Kidney epithelial cell (primary cell): ENCODE measurements around the gene EBPL. TPM values are rescaled to one million over a fixed set of nuclear protein-coding genes. Genes with fewer than 3 reads are reported as not detected.
A peak's percentile ranks its signal among the peaks of the same experiment; 100 is the strongest.

Source experiments
- DNase-seq: peaks from one replicate; pipeline ENCODE4 v3.0.0-alpha.2; 2010; ENCODE audit warnings: low read depth
- H3K27me3 ChIP-seq: 2 replicates; pipeline ENCODE4 v1.6.0; 2011; ENCODE audit warnings: low read length; ENCODE audit not compliant: control insufficient read depth, insufficient read depth
- H3K36me3 ChIP-seq: 2 replicates; pipeline ENCODE4 v1.5.1; 2011; ENCODE audit warnings: low read length; ENCODE audit not compliant: control insufficient read depth, insufficient read depth
- H3K4me3 ChIP-seq: 2 replicates; pipeline ENCODE4 v1.5.1; 2011; ENCODE audit warnings: low read depth, mild to moderate bottlenecking, control low read depth, low read length
- total RNA-seq: library from RNA; depleted of rRNA; stranded (reverse); fragments of >200 nt; gene quantifications from 2 replicates; pipeline ENCODE4 v1.2.3, GENCODE V29; 2015
- TF ChIP-seq, protein P1 (sequence below): IDR thresholded peaks from 2 replicates; pipeline ENCODE4 v1.5.1; 2011; ENCODE audit warnings: mild to moderate bottlenecking, moderate library complexity, low read length, control low read depth, inconsistent platforms; ENCODE audit not compliant: insufficient read depth, poor library complexity, severe bottlenecking

The EBPL gene
- total RNA-seq: 51.7 and 67.2 TPM in 2 replicates

DNA sequence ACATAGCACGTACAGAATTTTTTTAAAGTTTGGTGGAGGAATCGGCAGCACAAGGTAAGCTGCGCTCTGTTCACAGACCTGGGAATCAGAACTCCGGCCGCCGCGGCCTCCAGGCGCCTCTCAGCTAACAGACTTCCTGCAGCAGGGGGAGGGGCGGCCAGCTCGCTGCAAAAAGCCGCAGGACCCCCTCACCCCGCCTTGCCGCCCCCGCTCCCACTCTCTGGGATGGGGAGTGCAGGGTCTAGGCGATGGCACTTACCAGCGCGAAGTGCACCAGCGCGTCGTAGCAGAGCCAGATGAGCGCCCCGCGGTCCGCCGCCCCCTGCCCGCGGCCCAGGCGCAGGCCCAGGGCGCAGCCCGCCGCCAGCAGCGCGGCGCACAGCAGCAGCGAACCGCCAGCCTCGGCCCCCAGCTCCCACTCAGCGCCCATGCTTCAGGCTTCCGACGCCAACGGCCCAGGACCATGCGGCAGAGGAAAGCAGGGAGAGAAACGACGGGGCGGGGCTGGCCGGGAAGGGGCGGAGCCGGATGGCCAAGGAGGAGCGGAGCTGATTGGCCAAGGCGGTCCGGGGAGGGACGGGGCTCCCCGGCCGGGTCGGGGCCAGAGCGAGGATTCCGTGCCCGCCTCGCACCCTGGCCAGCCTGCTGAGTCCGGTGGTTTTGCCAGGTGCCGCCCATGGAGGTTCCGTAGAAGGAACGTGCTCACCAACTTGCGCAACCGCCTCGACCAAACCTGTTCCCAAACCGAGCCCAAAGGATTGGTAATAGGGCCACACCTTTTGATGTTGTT is at the start of gene EBPL:
Gene EBPL, minus strand, starts transcription at position 492 of the 790 bp plus-strand sequence. Its CDS starts 62 bp downstream, at position 430.
- Histone ChIP-seq H3K27me3 (no peaks in the 10 kb centered on the region), H3K4me3 (peak within 1 kb of the TSS; percentile 68), H3K36me3 (no peaks in the 10 kb centered on the region)
- DNase-seq: peak; percentile 44
- TF ChIP-seq, protein P1, sequence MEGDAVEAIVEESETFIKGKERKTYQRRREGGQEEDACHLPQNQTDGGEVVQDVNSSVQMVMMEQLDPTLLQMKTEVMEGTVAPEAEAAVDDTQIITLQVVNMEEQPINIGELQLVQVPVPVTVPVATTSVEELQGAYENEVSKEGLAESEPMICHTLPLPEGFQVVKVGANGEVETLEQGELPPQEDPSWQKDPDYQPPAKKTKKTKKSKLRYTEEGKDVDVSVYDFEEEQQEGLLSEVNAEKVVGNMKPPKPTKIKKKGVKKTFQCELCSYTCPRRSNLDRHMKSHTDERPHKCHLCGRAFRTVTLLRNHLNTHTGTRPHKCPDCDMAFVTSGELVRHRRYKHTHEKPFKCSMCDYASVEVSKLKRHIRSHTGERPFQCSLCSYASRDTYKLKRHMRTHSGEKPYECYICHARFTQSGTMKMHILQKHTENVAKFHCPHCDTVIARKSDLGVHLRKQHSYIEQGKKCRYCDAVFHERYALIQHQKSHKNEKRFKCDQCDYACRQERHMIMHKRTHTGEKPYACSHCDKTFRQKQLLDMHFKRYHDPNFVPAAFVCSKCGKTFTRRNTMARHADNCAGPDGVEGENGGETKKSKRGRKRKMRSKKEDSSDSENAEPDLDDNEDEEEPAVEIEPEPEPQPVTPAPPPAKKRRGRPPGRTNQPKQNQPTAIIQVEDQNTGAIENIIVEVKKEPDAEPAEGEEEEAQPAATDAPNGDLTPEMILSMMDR: no peak

GRCh38 chr13:49740870-49741269 is 49.6 kb upstream of the EBPL start:
- TF ChIP-seq, protein P1: no peak
- H3K4me3 ChIP-seq: no peak overlapping the region
- no peak for DNase-seq
- no peaks in the 10 kb centered on the region for H3K36me3 ChIP-seq
- H3K27me3 ChIP-seq: no peaks in the 10 kb centered on the region

DNA sequence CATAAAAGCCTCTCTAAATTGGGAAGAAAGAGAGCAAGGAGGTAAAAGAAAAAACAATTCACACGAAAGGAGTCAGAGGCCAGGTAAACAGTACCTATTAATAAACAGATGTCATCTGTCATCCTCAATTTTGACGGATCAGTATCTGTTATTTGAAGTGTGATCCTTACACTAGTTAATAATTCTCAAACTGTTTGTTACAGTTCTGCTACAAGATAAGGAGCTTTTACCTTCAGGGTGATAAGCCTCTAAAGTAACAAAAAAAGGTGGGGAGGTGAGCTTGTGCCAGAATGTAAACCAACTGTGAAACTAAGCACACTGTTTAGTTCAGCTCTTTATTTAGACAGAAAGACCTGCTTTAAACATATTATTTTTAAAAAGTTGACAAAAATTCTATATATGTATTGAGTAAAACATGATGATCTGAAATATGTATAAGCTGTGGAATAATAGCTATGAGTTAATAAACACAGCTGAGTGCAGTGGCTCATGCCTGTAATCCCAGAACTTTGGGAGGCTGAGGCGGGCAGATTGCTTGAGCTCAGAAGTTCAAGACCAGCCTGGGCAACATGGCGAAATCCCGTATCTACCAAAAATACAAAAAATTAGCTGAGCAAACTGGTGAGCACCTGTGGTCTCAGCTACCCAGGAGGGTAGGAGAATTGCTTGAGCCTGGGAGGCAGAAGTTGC is 48.4 kb upstream of the EBPL start:
- TF ChIP-seq, protein P1: no peak
- H3K36me3 ChIP-seq: no peaks in the 10 kb centered on the region
- DNase-seq: no peak

DNA sequence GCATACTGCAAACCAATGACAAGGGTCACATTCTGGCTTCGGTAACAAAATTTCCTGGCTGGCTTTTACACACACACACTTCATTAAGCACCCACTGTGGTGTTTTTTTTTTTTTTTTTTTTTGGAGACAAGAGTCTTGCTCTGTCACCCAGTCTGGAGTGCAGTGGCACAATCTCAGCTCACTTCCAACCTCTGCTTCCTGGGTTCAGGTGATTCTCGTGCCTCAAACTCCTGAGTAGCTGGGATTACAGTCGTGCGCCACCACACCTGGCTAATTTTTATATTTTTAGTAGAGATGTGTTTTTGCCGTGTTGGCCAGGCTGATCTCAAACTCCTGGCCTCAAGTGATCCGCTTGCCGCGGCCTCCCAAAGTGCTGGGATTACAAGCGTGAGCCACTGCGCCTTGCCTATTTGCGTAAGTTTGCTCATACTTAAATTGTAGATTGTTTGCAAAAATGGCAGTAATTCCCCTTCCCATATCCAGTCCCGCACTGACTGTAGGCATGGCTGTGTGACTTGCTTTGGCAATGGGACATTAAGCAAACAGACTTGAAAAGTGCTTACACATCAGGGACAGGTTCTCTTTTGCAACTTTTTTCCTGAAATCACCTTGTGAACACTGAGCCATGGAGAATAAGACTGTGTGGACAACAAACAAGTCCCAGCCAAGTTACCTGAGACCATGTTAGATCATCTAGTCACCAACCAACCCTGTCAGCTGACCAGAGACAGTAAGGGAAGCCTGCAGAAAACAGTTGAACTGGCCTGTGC is 42.1 kb upstream of the EBPL start:
- peak; percentile 16 for DNase-seq
- H3K27me3 ChIP-seq: no peaks in the 10 kb centered on the region
- TF ChIP-seq, protein P1: no peak

More for the DNA sequence above, 48.4 kb upstream of the EBPL start:
- Histone ChIP-seq H3K4me3 (no peak overlapping the region), H3K27me3 (no peaks in the 10 kb centered on the region)

DNA sequence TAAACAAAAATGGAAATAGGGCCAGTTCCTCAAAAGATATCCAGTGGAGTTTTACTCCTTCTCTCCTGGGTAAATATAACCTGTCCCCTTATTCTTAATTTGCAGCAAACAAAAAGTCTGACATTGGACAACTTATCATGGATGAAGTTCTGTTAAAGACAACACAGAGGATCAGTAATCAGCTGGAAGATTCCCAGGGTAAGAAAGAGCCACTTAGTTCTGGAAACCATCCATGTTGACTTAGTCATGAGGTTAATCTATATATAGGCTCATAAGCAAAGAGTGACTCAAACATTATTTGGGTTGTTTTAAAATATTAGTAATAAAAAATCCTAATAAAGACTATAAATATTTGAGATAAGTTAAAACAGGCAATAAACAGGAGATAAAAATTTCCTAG is 40.5 kb upstream of the EBPL start:
- Histone ChIP-seq H3K36me3 (no peaks in the 10 kb centered on the region), H3K27me3 (no peaks in the 10 kb centered on the region), H3K4me3 (no peak overlapping the region)
- no peak for DNase-seq
- TF ChIP-seq, protein P1: no peak

More for the DNA sequence above, 42.1 kb upstream of the EBPL start:
- Histone ChIP-seq H3K36me3 (no peaks in the 10 kb centered on the region), H3K4me3 (no peak overlapping the region)
